Kidney (tissue), 14 donors: ENCODE measurements around the gene ERC2. TPM values are rescaled to one million over a fixed set of nuclear protein-coding genes. Genes with fewer than 3 reads are reported as not detected.

Experiments
- DNase-seq, 5 donors: peaks; one replicate each; pipeline ENCODE4 v3.0.0-alpha.2; 2013 to 2020
- FAIRE-seq: peaks from 2 replicates; lab custom pipeline; 2012; peaks lifted over from hg19 to GRCh38; lab: Jason Lieb, UNC
- H3K27ac ChIP-seq, 2 donors: one replicate each; pipeline ENCODE4 v1.7.0; 2013; ENCODE audit warnings: low read depth in 2 of 2, low read length in 2 of 2, inconsistent platforms in 1 of 2
- H3K27me3 ChIP-seq: one replicate; pipeline ENCODE4 v1.7.1; 2013; ENCODE audit warnings: low read length, inconsistent platforms; ENCODE audit not compliant: control insufficient read depth, insufficient read depth
- H3K36me3 ChIP-seq, 3 donors: one replicate each; pipeline versions ENCODE4 v1.7.0 to v1.7.1; 2013; ENCODE audit warnings: low read length in 3 of 3, control low read depth in 1 of 3, inconsistent platforms in 1 of 3; ENCODE audit not compliant: insufficient read depth in 3 of 3, control insufficient read depth in 2 of 3
- H3K4me1 ChIP-seq, 3 donors: one replicate each; pipeline versions ENCODE4 v1.7.0 to v1.7.1; 2013; ENCODE audit warnings: low read length in 3 of 3, inconsistent platforms in 1 of 3, low read depth in 1 of 3; ENCODE audit not compliant: control insufficient read depth in 2 of 3, insufficient read depth in 2 of 3
- H3K4me3 ChIP-seq, 3 donors: one replicate each; pipeline versions ENCODE4 v1.7.0 to v1.8.1; 2013; ENCODE audit warnings: low read length in 3 of 3, control low read depth in 1 of 3, inconsistent platforms in 1 of 3
- H3K9ac ChIP-seq, 3 donors: one replicate each; pipeline versions ENCODE4 v1.7.0 to v1.7.1; 2013; ENCODE audit warnings: low read length in 3 of 3, control low read depth in 1 of 3, inconsistent platforms in 1 of 3
- H3K9me3 ChIP-seq, 3 donors: one replicate each; pipeline versions ENCODE4 v1.7.0 to v1.7.1; 2013; ENCODE audit warnings: low read length in 3 of 3, control low read depth in 1 of 3, inconsistent platforms in 1 of 3; ENCODE audit not compliant: control insufficient read depth in 2 of 3, insufficient read depth in 1 of 3
- CTCF ChIP-seq: IDR thresholded peaks from 3 replicates; pipeline ENCODE4 v1.5.1; 2012; ENCODE audit warnings: mild to moderate bottlenecking, moderate library complexity, borderline replicate concordance; ENCODE audit not compliant: insufficient read depth; ENCODE audit errors: extremely low read depth
- intact Hi-C: fragments of 100-400 bp; cut with DNase I; formaldehyde crosslinking; loops from one replicate; pipeline ENCODE4 v1.11.1; 2022
- polyA plus RNA-seq: library from polyadenylated mRNA; stranded (reverse); fragments of 350-450 nt; fragmentation: Illumina TruSeq; extraction: RNeasy Lipid Tissue Mini Kit (QIAGEN cat#74804); gene quantifications from one replicate; pipeline ENCODE4 v1.2.3, GENCODE V29; 2014; ENCODE audit warnings: low read depth, low replicate concordance; ENCODE audit not compliant: insufficient read depth
- total RNA-seq: library from RNA; stranded (reverse); fragmentation: NEBNext Ultra II Directional; extraction: Animal tissue kit (Norgen Biotek cat#: 25700); gene quantifications from one replicate; pipeline ENCODE4 v1.2.1, GENCODE V29; 2021
- donor health status: control.
- donor health status: control.
- donor health status: control.
- donor health status: control.
- donor health status: control.
- donor health status: DM: yes; HTN: yes; CAD: no.
- donor health status: Normal renal cell carcinoma (clear cell type).

The ERC2 gene
- total and polyA plus RNA-seq, 2 donors from 2014 or later, result 0.92 to 3.8 TPM

GRCh38 chr3:55569033-55569599 is 899.2 kb downstream of the ERC2 start:
- Histone ChIP-seq H3K36me3 (no peaks in the 10 kb centered on the region), H3K4me1 (peaks cover 0 to 6% (median 0%) of the 10 kb centered on the region in 3 donors), H3K9me3 (no peaks in the 10 kb centered on the region), H3K27me3 (no peaks in the 10 kb centered on the region), H3K9ac (no peak overlapping the region), H3K27ac (no peak overlapping the region), H3K4me3 (no peak overlapping the region)
- FAIRE-seq (no peak), DNase-seq (no peak)
- intact Hi-C loops, result no loop called here
- no peak for TF ChIP-seq CTCF

GRCh38 chr3:55567615-55568014 is 900.7 kb downstream of the ERC2 start:
- Histone ChIP-seq H3K4me3 (no peak overlapping the region), H3K27ac (no peak overlapping the region), H3K27me3 (no peaks in the 10 kb centered on the region), H3K9ac (no peak overlapping the region), H3K4me1 (peaks cover 0 to 6% (median 0%) of the 10 kb centered on the region in 3 donors), H3K9me3 (no peaks in the 10 kb centered on the region), H3K36me3 (no peaks in the 10 kb centered on the region)
- FAIRE-seq, result no peak
- no peak for TF ChIP-seq CTCF
- no peak for DNase-seq
- intact Hi-C loops, result no loop called here

GRCh38 chr3:55567121-55567520 is 901.1 kb downstream of the ERC2 start:
- Histone ChIP-seq H3K4me3 (no peak overlapping the region), H3K36me3 (no peaks in the 10 kb centered on the region), H3K9me3 (no peaks in the 10 kb centered on the region), H3K27me3 (no peaks in the 10 kb centered on the region), H3K4me1 (peaks cover 0 to 6% (median 0%) of the 10 kb centered on the region in 3 donors), H3K9ac (no peak overlapping the region), H3K27ac (no peak overlapping the region)
- intact Hi-C loops, result no loop called here
- no peak for DNase-seq
- no peak for TF ChIP-seq CTCF
- FAIRE-seq, result no peak

- Histone ChIP-seq H3K9ac (no peak overlapping the region), H3K36me3 (no peaks in the 10 kb centered on the region), H3K4me3 (no peak overlapping the region), H3K4me1 (peaks cover 0 to 6% (median 0%) of the 10 kb centered on the region in 3 donors), H3K9me3 (no peaks in the 10 kb centered on the region), H3K27ac (no peak overlapping the region), H3K27me3 (no peaks in the 10 kb centered on the region)
- intact Hi-C loops, result no loop called here
- DNase-seq (no peak), FAIRE-seq (no peak)
- no peak for TF ChIP-seq CTCF
These were observed 902.7 kb downstream of the ERC2 start for GRCh38 chr3:55565521-55565920.
